HG02981 (cell line): Measurements from ENCODE around the gene SAMD4B.

ENCODE experiments used
- ATAC-seq: cut with Tn5 transposase; IDR thresholded peaks from one replicate; pipeline ENCODE4 v1.9.1; 2021; ENCODE audit warnings: mild to moderate bottlenecking, moderate library complexity; ENCODE audit not compliant: unreplicated experiment

SAMD4B gene

DNA sequence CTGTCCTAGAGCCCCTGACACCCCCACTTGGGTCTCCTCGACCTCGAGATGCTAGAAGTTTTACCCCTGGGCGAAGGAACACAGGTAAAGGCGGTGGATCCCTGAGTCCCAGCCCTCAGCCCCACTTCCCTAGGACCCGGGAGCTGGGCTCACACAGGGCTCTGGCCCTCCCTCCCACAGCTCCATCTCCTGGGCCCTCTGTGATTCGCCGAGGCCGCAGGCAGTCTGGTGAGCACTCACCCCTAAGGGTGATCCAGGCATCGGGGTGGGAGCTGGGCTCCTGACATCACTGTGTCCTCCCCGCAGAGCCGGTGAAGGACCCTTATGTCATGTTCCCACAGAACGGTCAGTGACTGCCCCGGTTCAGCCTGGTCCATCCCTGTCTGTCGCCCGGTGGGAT lies 78.5 kb downstream of the SAMD4B start:
- ATAC-seq: no peak

DNA sequence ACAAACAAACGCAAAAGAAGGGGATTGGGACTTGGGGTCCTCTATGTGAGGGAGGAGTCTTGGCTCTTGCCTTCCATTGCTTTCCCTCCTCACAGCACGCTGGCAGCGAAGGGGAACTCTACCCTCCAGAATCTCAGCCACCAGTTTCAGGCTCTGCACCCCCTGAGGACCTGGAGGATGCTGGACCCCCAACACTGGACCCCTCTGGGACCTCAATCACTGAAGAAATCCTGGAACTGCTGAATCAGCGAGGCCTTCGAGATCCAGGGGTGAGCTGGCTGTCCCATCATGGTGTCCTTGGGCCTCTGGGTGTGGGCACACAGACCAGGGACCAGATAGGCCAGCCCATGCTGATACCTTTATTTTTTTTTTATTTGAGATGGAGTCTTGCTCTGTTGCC lies 79.8 kb downstream of the SAMD4B start:
- ATAC-seq: no peak

DNA sequence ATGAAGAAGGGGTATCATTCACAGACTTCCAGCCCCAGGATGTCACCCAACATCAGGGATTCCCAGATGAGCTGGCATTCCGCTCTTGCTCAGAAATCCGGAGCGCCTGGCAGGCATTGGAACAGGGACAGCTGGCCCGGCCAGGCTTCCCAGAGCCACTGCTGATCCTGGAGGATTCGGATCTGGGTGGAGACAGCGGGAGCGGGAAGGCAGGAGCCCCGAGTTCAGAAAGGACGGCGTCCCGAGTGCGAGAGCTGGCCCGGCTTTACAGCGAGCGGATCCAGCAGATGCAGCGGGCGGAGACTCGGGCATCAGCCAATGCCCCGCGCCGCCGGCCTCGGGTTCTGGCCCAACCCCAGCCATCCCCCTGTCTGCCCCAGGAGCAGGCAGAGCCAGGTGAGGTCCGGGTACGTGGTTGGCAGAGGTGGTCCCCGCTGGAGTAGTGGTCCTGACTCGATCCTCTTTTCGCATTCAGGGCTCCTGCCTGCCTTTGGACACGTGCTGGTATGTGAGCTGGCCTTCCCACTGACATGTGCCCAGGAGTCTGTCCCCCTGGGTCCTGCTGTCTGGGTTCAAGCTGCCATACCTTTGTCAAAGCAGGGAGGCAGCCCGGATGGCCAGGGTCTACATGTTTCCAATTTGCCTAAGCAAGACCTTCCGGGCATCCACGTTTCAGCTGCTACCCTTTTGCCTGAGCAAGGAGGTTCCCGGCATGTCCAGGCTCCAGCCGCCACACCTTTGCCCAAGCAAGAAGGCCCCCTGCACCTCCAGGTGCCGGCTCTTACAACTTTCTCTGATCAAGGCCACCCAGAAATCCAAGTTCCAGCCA lies 81.3 kb downstream of the SAMD4B start:
- ATAC-seq: no peak

DNA sequence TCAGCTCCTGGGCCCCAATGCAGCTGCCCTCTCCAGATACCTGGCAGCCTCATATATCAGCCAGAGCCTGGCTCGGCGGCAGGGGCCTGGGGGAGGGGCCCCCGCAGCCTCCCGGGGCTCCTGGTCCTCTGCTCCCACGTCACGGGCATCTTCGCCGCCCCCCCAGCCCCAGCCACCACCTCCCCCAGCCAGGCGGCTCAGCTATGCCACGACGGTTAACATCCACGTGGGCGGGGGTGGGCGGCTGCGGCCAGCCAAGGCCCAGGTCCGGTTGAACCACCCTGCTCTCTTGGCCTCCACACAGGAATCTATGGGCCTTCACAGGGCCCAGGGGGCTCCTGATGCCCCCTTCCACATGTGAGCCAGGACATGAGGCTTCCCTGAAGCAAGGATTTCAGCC lies 82.7 kb downstream of the SAMD4B start:
- ATAC-seq: no peak

DNA sequence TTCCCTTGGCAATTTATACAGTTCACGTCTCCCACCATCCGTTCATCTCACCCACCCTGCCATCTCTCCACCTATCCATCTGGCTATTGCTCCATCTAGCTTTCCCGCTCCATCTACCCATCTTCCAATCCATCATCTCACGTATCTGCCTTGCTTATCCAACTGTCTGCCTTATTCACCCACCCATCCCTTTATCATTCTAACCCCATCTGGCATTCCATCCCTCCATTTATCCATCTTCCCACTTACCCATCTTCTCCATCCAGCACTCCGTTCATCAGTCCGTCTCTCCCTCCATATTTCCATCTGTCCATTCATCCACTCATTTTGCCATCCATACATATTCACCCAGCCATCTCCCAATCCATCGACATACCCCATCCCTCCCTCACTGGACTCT lies 83.5 kb downstream of the SAMD4B start:
- ATAC-seq: no peak

DNA sequence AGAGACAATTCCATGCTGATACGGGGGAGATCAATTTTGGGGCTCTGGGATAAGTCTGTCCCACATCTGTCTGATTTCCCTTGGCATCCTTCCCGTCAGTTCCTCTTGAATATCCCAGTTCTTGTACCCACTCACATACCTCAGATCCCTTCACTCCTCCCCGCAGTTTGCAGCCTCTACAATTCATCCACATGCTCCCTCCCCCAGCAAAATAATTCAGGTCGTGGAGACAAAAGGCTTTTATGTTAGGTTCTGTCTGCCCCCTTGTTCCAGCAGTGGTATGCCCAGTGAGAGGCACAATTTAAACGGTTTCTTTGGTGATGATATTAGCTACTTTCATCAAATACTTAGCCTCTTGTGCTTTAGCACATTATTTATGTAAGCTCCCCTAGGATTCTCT lies 83.9 kb downstream of the SAMD4B start:
- ATAC-seq: no peak

DNA sequence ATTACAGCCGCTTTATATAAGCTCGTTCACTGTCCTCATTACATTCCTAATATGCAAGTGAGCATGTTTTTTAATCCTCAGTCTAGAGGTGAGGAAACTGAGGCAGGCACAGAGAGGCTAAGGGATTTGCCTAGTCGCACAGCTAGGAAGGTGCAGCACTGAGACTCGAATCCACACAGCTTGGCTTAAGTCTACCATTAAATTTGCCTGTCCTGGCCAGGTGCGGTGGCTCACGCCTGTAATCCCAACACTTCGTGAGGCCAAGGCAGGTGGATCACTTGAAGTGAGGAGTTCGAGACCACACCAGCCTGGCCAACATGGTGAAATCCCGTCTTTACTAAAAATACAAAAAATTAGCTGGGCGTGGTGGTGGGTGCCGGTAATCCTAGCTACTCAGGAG lies 85.5 kb downstream of the SAMD4B start:
- ATAC-seq: no peak

DNA sequence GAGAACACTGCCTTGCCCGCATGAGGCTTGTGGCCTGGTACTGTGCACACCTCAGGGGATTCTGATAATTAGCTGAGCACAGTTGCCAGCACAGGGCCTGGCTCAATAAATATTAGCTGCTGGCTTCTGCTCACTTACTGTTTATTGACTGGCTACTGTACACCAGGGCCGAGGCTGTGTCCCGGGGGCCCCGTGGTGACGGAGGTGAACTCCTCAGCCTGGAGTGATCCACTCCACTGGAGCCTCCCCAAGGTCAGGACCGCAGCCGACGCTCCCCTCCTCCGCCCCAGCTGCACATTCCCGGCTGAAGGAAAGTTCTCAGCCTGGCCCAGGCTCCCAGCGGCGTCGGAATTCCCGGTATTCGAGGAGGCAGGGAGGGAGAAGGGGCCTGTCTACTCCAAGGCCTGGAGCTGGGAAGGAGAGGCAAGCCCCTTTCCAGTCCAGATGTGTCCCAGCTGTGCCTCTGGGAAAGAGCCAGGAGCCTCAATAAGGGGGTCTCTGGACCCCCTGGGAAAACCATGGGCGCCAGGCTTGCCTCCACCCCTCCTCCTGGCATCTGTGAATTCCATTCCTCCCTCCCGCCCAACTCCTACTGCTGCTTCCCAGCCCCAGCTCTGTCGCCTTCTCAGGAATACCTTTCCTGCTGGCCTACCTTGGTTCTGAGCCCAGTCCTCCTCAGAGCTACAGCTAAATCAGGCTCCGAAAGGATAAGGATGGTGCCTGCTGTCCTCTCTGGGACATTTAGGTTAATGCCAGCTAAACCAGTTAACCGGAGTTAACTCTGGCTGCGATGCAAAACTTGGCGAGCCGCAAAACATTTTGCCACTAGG lies 86.3 kb downstream of the SAMD4B start:
- no peak for ATAC-seq

DNA sequence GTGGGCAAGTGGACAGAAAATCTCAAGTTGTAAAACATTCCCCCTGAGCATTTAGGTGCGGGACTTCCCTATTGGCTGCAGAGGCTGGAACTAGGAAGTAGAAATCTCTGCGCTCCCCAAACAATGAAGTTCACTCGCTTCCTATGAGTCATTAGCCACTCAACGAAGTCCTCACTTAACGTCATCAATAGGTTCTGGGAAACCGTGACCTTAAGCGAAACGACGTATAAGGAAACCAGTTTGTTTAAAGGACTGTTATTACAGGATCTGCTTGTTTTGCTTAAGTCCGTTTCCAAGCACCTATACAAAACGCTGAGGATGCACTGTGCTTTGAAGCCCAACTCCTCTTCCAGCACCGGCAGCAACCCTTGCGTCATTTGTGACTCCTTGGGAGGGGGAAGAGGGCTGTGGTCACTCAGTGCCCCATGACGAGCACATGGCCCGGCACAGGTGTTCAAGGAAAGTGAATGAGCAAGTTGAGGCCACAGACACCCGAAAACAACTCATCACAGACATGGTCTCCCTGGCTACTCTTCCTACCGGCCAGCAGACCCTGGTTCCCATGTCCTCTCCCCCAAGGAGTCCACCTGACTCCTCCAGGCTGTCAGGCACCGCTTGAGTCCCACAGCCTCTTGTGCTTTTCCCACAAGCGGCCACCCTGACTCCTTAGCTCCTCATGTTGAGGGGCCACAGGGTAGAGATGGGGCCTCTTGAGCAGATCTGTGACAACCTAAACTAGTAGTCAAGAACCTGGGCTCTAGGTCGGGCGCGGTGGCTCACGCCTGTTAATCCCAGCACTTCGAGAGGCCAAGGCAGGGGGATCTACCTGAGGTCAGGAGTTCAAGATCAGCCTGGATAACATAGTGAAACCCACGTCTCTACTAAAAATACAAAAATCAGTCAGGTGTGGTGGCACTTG lies 88.7 kb downstream of the SAMD4B start:
- ATAC-seq: no peak

DNA sequence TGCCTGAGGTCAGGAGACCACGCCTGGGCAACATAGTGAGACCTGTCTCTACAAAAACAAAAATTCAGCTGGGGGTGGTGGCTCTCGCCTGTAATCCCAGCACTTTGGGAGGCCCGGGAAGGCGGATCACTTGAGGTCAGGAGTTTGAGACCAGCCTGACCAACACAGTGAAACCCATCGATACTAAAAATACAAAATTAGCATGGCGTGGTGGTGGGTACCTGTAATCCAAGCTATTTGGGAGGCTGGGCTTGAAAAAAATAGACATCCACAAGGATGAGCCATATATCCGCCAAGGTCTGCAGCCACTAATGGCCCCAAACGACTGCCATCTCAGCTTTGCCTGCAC lies 90.4 kb downstream of the SAMD4B start:
- ATAC-seq: no peak

DNA sequence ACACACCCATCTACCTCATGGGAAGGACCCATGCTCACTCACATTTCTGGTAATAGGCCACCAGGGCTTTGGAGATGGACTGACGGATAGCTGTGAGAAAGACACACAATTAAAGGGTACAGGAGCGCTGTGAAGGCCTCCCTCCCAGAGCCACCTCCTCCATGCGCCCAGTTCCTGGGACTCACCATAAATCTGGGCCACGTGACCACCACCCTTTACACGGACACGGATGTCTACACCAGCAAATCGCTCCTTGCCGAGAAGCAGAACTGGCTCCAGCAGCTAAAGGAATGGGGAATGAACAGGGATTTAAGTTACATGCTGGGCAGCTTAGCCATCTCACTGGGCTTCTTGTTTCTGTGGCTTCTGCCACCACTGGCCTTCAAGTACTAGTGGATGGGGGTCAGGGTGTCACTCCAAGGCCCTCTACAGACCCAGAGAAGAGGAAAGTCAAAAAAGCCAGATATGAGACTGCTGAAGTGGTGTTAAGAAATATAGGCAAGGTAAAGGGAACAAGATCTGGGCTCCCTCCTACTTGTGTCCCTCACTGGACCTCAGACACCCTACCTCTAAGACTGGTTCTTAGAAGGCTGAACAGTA lies 91.4 kb downstream of the SAMD4B start:
- no peak for ATAC-seq

DNA sequence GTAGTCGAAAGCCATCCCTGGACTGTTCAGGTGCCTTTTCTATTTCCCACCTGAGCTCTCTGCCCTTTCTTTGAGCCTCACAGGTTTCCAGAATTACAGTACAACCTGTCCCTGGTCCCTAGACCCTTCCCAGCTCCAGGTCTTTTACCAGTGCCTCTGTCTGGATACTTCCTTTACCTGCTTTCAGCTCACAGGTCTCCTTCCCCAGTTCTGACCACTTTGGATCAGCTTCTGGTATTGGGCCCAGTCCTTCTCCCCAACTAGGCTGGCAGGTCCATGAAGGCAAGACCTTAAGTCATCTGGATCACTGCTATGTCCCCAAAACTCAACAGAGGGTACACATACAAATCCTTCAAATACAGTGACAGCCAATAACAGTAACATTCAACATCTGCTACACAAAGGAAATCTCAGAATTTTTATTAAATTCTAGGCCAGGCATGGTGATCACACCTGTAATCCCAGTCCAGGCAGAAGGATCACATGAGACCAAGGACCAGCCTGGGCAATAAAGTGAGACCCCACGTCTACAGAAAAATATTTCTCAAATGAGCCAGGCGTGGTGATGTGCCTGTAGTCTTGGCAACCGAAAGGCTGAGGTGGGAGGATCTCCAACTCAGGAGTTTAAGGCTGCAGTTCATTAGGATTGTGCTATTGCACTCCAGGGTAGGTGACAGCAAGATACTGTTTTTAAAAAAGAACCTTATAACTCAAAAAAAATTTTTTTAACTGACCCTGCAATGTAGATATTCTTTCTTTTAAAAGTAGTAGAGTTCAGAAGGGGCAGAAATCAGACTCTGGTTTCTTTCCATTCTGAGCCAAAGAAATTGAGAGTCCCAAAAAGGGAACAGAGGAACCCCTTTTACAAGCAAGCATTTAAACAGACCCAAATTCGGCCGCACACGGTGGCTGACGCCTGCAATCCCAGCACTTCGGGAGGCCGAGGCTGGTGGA lies 92.2 kb downstream of the SAMD4B start:
- no peak for ATAC-seq
